HL-60 (cell line): ENCODE measurements around the gene FRMD3.

Experiments
- GABPA ChIP-seq: IDR thresholded peaks from 2 replicates; pipeline ENCODE4 v1.6.1; 2012; ENCODE audit warnings: low read depth
- POLR2AphosphoS5 ChIP-seq: IDR thresholded peaks from 2 replicates; pipeline ENCODE4 v1.6.1; 2012; ENCODE audit warnings: low read depth
- SPI1 ChIP-seq: IDR thresholded peaks from 2 replicates; pipeline ENCODE4 v1.6.1; 2012; ENCODE audit warnings: low read depth, mild to moderate bottlenecking, borderline replicate concordance
- TF ChIP-seq, protein P1 (sequence below): IDR thresholded peaks from one replicate; pipeline ENCODE4 v1.5.1; 2011; ENCODE audit warnings: low read length, control low read depth, inconsistent platforms; ENCODE audit not compliant: insufficient read depth
- TF ChIP-seq, protein P2 (sequence below): IDR thresholded peaks from 2 replicates; pipeline ENCODE4 v1.6.1; 2012; ENCODE audit warnings: low read depth; ENCODE audit not compliant: insufficient replicate concordance

DNA sequence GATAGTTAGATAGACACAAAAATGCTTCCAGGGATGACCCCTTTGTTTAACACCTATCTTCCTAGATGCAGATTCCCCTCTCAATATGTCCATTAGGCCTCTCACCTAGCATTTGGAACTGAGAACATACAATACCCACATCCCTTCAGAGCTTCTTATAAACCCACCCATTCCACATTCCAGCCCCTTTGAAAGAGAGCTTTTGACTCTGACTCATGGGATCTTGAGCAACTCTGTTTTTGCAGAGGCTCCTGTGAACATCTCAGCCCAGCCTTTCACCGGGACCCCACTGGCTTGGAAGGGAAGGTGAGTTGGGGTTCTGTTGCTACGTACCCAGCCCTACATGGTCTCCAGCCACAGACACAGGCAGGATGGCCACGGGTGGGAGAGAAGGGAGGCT, 195.5 kb downstream of the FRMD3 start:
- TF ChIP-seq, protein P1, sequence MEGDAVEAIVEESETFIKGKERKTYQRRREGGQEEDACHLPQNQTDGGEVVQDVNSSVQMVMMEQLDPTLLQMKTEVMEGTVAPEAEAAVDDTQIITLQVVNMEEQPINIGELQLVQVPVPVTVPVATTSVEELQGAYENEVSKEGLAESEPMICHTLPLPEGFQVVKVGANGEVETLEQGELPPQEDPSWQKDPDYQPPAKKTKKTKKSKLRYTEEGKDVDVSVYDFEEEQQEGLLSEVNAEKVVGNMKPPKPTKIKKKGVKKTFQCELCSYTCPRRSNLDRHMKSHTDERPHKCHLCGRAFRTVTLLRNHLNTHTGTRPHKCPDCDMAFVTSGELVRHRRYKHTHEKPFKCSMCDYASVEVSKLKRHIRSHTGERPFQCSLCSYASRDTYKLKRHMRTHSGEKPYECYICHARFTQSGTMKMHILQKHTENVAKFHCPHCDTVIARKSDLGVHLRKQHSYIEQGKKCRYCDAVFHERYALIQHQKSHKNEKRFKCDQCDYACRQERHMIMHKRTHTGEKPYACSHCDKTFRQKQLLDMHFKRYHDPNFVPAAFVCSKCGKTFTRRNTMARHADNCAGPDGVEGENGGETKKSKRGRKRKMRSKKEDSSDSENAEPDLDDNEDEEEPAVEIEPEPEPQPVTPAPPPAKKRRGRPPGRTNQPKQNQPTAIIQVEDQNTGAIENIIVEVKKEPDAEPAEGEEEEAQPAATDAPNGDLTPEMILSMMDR = no peak
- TF ChIP-seq POLR2AphosphoS5 = no peak
- TF ChIP-seq, protein P2, sequence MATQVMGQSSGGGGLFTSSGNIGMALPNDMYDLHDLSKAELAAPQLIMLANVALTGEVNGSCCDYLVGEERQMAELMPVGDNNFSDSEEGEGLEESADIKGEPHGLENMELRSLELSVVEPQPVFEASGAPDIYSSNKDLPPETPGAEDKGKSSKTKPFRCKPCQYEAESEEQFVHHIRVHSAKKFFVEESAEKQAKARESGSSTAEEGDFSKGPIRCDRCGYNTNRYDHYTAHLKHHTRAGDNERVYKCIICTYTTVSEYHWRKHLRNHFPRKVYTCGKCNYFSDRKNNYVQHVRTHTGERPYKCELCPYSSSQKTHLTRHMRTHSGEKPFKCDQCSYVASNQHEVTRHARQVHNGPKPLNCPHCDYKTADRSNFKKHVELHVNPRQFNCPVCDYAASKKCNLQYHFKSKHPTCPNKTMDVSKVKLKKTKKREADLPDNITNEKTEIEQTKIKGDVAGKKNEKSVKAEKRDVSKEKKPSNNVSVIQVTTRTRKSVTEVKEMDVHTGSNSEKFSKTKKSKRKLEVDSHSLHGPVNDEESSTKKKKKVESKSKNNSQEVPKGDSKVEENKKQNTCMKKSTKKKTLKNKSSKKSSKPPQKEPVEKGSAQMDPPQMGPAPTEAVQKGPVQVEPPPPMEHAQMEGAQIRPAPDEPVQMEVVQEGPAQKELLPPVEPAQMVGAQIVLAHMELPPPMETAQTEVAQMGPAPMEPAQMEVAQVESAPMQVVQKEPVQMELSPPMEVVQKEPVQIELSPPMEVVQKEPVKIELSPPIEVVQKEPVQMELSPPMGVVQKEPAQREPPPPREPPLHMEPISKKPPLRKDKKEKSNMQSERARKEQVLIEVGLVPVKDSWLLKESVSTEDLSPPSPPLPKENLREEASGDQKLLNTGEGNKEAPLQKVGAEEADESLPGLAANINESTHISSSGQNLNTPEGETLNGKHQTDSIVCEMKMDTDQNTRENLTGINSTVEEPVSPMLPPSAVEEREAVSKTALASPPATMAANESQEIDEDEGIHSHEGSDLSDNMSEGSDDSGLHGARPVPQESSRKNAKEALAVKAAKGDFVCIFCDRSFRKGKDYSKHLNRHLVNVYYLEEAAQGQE = no peak
- TF ChIP-seq GABPA = no peak
- TF ChIP-seq SPI1 = no peak
